ENCODE measurements around the gene PARG.

PARG gene

GRCh38 chr10:49833168-49833567 is 108.7 kb downstream of the PARG start:
- no peak for DNase-seq (ENCODE audit: low read depth)
- H3K4me3 ChIP-seq (replicated peaks; ENCODE audit: low read depth, low read length): no peak overlapping the region
- no peak for TF ChIP-seq CTCF (IDR thresholded peaks at IDR 0.05; ENCODE audit: low read length, missing control alignments)

GRCh38 chr10:49831352-49832035 is 110.3 kb downstream of the PARG start:
- H3K4me3 ChIP-seq (replicated peaks; ENCODE audit: low read depth, low read length): no peak overlapping the region
- peak; percentile 40 for DNase-seq (ENCODE audit: low read depth)
- no peak for TF ChIP-seq CTCF (IDR thresholded peaks at IDR 0.05; ENCODE audit: low read length, missing control alignments)

GRCh38 chr10:49830846-49831245 is 111.0 kb downstream of the PARG start:
- no peak overlapping the region for H3K4me3 ChIP-seq (replicated peaks; ENCODE audit: low read depth, low read length)
- no peak for DNase-seq (ENCODE audit: low read depth)
- no peak for TF ChIP-seq CTCF (IDR thresholded peaks at IDR 0.05; ENCODE audit: low read length, missing control alignments)

- no peak for TF ChIP-seq CTCF (IDR thresholded peaks at IDR 0.05; ENCODE audit: low read length, missing control alignments)
- no peak overlapping the region for H3K4me3 ChIP-seq (replicated peaks; ENCODE audit: low read depth, low read length)
- no peak for DNase-seq (ENCODE audit: low read depth)
These were observed 111.8 kb downstream of the PARG start for GRCh38 chr10:49830016-49830415.

- no peak overlapping the region for H3K4me3 ChIP-seq (replicated peaks; ENCODE audit: low read depth, low read length)
- TF ChIP-seq CTCF (IDR thresholded peaks at IDR 0.05; ENCODE audit: low read length, missing control alignments): no peak
- DNase-seq (ENCODE audit: low read depth): no peak
These were observed 114.5 kb downstream of the PARG start for GRCh38 chr10:49827297-49827696.

GRCh38 chr10:49819234-49819958 is 122.4 kb downstream of the PARG start:
- no peak for TF ChIP-seq CTCF (IDR thresholded peaks at IDR 0.05; ENCODE audit: low read length, missing control alignments)
- DNase-seq (ENCODE audit: low read depth): no peak
- H3K4me3 ChIP-seq (replicated peaks; ENCODE audit: low read depth, low read length): no peak overlapping the region
